Measurements from ENCODE around the gene PAQR7.

Gene PAQR7

DNA sequence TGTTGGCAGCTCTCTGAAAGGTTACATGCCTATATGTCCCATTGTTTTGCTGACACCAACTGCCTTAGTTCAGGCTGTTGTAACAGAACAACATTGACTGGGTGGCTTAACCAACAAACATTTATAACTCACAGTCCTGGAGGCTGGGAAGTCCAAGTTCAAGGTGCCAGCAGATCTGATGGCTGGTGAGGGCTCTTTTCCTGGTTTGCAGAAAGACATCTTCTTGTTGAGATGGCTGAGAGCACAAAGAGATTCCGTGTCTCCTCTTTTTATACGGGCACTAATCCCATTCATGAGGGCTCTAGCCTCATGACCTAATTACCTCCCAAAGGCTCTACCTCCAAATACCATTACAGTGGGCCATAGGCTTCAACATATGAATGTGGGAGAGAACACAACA is 41.0 kb upstream of the PAQR7 start:
- no peak overlapping the region for H3K27ac ChIP-seq
- TF ChIP-seq, protein P1, sequence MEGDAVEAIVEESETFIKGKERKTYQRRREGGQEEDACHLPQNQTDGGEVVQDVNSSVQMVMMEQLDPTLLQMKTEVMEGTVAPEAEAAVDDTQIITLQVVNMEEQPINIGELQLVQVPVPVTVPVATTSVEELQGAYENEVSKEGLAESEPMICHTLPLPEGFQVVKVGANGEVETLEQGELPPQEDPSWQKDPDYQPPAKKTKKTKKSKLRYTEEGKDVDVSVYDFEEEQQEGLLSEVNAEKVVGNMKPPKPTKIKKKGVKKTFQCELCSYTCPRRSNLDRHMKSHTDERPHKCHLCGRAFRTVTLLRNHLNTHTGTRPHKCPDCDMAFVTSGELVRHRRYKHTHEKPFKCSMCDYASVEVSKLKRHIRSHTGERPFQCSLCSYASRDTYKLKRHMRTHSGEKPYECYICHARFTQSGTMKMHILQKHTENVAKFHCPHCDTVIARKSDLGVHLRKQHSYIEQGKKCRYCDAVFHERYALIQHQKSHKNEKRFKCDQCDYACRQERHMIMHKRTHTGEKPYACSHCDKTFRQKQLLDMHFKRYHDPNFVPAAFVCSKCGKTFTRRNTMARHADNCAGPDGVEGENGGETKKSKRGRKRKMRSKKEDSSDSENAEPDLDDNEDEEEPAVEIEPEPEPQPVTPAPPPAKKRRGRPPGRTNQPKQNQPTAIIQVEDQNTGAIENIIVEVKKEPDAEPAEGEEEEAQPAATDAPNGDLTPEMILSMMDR (conservative IDR thresholded peaks at IDR 0.05) = no peak
- TF ChIP-seq ZFX (IDR thresholded peaks at IDR 0.05) = no peak

DNA sequence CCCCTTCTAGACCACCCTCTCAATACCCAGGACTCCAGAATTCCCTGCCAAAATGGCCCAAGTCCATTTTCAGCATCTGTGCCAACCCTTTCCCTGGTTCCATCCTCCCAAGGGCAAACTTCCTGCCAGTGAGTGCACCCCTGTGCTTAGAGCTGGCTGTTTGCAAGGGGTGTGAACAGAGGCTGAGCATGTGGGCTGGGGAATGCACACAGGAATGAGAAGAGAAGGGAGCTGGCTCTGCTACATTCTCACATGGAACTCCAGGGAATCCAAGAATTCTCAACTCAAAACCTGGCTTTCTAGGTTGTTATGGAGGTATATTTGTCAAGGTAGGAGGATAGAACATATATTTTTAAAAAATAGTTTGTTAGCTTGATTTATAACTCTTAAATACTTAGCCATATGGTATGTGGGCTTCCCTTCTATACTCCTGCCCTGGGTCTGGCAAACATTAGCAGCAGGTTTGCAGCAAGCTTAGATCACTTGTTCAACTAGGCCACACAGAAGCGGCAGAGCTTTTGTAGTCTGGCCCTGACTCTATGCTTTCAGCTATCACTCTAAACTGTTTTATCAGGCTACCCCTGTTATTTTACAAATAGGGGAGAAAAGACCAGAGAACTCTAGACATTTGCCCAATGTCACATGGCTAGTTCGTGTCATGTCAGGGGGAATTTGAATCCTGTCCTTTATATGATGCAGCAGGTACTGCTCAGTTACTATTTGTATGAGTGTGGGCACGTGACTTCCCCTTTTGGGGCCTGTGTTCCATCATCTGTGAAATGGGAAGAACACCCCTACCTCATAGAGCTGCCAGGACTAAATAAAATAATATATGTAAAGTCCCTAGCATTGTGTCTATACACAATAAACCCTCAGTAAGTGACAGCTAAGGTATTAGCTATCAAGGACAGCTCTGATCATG is 38.8 kb upstream of the PAQR7 start:
- TF ChIP-seq, protein P1 (conservative IDR thresholded peaks at IDR 0.05) = no peak
- TF ChIP-seq ZFX (IDR thresholded peaks at IDR 0.05) = no peak
- no peak overlapping the region for H3K27ac ChIP-seq

DNA sequence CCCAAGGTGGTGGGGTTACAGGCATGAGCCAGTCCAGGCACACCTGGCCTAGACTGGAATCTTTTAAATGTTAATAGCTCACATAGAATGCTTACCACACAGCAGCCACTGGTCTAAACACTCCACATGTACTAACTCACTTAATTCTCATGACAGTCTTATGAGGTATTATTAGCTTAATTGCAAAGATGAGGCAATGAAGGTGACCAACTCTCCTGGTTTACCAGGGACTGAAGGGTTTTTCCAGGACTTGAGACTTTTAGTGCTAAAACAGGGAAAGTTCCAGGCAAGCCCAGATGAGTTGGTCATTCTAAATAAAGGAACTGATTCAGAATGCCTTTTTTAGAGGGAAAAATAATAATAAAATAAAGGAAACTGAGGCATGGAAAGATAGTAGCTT is 37.7 kb upstream of the PAQR7 start:
- no peak for TF ChIP-seq ZFX (IDR thresholded peaks at IDR 0.05)
- TF ChIP-seq, protein P1 (conservative IDR thresholded peaks at IDR 0.05) = no peak
- H3K27ac ChIP-seq = no peak overlapping the region

DNA sequence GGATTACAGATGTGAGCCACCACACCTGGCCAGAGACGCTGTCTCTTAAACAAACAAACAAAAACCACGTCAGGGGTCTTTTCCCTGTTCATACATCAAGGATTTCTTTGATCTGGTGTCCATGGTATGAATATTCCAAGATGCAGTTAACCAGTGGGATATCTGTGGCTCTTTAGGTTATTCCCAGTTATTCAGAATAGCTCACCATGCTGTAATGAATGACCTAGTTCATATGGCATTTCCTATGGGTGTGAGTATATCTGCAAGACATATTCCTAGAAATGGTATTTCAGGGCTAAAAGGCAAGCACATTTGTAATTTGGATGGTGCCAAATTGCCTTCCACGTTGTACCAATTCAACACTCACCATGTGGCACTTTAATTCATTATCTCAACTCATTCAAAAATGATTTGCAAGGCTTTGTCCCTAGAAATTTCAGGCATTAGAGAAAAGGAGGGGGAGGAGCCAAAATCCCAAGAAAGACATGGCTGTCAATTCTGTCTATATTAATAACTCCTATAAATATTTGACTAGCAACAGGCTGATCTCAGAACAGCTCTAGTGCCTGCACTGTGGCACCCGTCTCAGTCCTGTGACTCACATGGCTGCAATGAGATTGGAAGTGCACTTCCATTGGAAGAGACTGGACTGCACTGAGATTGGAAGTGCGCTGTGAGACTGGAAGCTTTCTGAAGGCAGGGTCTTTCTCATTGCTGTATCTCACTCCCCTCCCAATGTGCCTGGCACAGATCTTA is 36.7 kb upstream of the PAQR7 start:
- TF ChIP-seq, protein P1 (conservative IDR thresholded peaks at IDR 0.05) = no peak
- no peak for TF ChIP-seq ZFX (IDR thresholded peaks at IDR 0.05)
- H3K27ac ChIP-seq = no peak overlapping the region

DNA sequence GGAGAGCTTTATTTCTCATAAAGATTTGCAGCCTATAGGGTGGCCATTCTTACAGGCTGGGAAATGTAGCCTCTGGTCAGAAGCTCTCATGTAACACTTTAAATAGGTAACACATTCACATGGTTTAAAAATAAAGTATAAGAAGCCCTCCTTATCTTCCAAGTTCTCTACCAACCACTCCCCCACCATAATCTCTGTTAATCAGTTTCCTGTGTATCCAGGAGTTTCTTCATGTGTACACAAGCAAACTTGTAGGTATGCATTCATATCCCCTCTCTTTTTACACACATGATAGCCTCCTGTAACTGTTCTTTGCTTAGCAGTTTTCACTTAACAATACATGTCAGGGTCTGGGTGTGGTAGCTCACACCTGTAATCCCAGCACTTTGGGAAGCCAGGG is 35.7 kb upstream of the PAQR7 start:
- TF ChIP-seq ZFX (IDR thresholded peaks at IDR 0.05) = no peak
- TF ChIP-seq, protein P1 (conservative IDR thresholded peaks at IDR 0.05) = no peak
- no peak overlapping the region for H3K27ac ChIP-seq

DNA sequence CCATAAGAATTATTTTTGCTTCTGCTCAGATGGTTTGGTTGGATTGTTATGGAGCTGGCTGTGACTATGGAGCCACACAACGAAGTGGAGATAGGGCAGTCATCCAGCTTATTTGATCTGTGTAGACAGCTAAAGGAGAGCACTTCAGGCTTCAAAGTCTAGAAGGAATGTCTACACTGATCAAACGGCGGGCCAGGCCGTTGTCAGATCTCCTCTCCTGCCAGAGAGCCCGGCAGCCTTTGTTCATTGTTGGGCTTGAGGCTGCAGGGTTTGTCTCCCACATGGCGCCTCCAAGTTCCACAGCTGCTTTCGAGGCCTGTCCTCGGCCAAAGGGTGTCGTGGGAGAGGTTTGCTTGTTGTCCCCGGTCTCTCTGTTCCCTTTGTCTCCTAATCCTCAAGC is 33.5 kb upstream of the PAQR7 start:
- no peak overlapping the region for H3K27ac ChIP-seq
- TF ChIP-seq, protein P1 (conservative IDR thresholded peaks at IDR 0.05) = no peak
- no peak for TF ChIP-seq ZFX (IDR thresholded peaks at IDR 0.05)

DNA sequence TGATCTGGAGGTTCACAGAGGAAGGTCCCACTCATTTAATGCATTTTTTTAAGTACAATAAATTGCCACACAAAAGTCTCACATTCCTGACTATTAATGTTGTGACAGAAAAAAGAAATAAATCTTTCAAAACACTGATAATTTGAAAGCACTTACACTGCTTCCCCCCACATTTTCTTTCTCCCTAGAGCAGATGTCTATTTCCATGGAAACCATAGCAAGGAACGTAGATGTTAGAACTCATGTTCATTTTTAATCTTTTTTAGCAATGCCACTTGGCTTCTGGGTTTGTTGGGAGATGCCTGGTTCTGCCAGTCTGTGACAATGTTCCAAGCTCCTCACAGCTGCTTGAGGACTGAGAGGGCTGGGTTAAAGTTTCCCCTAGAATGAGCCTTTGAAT is 32.7 kb upstream of the PAQR7 start:
- TF ChIP-seq, protein P1 (conservative IDR thresholded peaks at IDR 0.05) = no peak
- TF ChIP-seq ZFX (IDR thresholded peaks at IDR 0.05) = no peak
- H3K27ac ChIP-seq = no peak overlapping the region
